ENCODE results near the gene FAM228B.
"Not testable (repeated sequence)": the region's sequence is repeated elsewhere in the genome, so short reads cannot be mapped to it uniquely, and the experiment has no call there.

The FAM228B gene

GRCh38 chr2:24162494-24162893 is 39.2 kb downstream of the FAM228B start:
- DNase-seq = no peak

DNA sequence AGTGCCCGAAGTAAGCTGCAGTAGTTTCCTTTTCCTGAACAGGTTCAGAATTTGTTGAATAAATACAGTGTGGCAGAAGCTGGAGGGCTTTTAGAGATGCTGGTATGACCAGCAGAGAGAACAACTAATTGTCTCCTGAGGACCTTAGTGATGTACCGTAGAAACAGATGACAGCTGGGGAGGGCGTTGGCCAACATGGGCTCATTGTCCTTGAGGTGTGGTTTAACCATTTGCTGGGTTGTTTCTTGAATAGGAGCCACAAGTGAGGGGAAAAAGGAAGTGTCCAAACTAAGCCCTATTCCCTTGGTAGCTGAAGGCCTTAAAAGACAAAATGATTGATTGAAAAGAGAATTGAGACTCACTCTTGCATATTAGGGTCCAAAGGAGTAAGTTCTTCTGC is 39.9 kb downstream of the FAM228B start:
- no peak for DNase-seq

- no peak for DNase-seq
Measured at GRCh38 chr2:24163601-24164000, 40.3 kb downstream of the FAM228B start.

GRCh38 chr2:24164416-24164973 is 41.2 kb downstream of the FAM228B start:
- DNase-seq = no peak

- no peak for DNase-seq
Measured at GRCh38 chr2:24169023-24169422, 45.8 kb downstream of the FAM228B start.

- DNase-seq = no peak
Measured at GRCh38 chr2:24174851-24175277, 51.6 kb downstream of the FAM228B start, which contains the start of gene FAM228A. TSS of gene FAM228A (plus strand) at chr2:24175053. CDS start at chr2:24175481, 428 bp downstream.

- no peak for DNase-seq
Measured at GRCh38 chr2:24175631-24176187, 52.4 kb downstream of the FAM228B start.

DNA sequence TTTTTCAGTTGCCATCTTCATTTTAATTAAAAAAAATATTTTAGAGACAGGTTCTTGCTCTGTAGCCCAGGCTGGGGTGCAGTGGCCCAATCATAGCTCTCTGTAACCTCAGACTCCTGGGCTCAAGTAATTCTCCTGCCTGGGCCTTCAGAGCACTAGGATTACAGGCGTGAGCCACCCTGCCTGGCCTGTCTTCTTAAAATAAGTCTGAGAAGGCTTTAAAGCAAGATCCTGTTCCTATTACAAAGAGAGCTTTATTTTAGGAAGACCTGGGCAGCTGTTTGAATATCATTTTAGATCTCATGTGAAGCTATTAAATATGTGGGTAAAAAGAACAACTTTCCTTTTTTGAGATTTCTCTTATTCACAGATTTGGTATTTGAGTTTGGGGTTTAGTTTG is 53.1 kb downstream of the FAM228B start:
- DNase-seq = no peak

GRCh38 chr2:24179683-24180082 is 56.4 kb downstream of the FAM228B start:
- DNase-seq = no peak

- DNase-seq = no peak
Measured at GRCh38 chr2:24181849-24182248, 58.6 kb downstream of the FAM228B start.

GRCh38 chr2:24182507-24182906 is 59.2 kb downstream of the FAM228B start:
- DNase-seq = no peak

GRCh38 chr2:24183366-24184069 is 60.2 kb downstream of the FAM228B start:
- no peak for DNase-seq

GRCh38 chr2:24189551-24189950 is 66.3 kb downstream of the FAM228B start:
- no peak for DNase-seq

GRCh38 chr2:24190503-24190902 is 67.2 kb downstream of the FAM228B start:
- DNase-seq = no peak

GRCh38 chr2:24191156-24191555 is 67.9 kb downstream of the FAM228B start:
- DNase-seq = no peak

GRCh38 chr2:24191848-24192247 is 68.6 kb downstream of the FAM228B start:
- DNase-seq = no peak

DNA sequence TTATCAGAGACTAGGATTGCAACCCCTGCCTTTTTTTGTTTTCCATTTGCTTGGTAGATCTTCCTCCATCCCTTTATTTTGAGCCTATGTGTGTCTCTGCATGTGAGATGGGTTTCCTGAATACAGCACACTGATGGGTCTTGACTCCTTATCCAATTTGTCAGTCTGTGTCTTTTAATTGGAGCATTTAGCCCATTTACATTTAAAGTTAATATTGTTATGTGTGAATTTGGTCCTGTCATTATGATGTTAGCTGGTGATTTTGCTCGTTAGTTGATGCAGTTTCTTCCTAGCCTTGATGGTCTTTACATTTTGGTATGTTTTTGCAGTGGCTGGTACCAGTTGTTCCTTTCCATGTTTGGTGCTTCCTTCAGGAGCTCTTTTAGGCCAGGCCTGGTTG is 73.9 kb downstream of the FAM228B start:
- not testable (repeated sequence) for DNase-seq

GRCh38 chr2:24199968-24200590 is 76.8 kb downstream of the FAM228B start:
- DNase-seq = no peak

GRCh38 chr2:24200799-24201198 is 77.5 kb downstream of the FAM228B start:
- DNase-seq = no peak

DNA sequence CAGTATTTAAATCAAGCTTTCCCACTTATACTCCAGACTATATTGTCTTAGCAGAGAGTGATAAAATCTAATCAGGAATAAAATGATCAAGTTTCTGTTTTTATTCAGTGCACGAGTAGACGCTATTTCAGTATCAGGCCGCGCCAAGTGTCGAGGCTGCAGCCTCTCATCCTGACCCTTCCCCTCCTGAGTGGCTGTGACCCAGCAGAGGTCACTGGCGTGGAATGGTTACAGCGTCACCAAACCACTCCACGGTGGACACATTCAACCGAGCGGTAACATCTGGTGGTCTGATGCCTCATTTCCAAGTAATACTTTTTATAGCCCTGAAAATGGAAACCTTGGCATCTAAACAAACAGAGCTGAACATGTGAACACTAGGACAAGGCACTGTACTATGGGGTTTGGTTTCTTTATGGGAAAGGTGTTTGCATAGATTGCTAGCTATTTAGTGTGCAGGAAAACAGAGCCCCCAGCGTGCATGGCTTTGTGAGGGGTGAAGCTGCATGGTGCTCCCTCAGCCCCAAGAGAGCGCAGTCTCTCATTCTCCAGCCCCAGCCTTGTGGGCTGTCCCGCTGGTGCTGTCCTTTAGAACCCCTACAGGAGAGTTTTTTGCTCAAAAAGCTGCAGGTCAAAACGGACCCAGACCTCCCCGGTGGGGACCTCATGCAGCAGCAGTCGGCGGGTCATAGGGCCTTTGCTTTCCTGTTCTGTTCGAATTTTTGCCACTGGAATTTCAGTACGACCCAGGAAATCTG is 79.9 kb downstream of the FAM228B start:
- DNase-seq = no peak

- no peak for DNase-seq
Measured at GRCh38 chr2:24203787-24204150, 80.5 kb downstream of the FAM228B start.

- no peak for DNase-seq
Measured at GRCh38 chr2:24204505-24204904, 81.2 kb downstream of the FAM228B start.

DNA sequence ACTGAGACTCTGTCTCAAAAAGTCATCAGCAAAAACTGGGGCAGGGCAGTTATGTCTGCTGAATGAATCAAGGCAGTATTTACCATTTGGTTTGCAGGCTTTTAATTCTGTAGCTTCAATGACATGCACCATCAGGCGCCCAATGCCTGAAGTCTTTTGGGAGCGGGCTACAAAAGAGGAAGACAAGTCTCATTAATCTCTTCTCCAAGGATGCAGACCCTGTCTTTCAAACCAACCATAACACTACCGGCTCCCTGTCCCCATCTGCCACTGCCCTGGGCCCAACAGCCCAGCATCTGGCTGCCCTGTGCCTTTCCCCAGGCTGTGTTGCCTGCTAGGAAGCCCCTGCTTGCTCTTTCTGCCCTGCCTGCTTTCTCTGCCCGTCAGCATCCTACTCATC is 81.9 kb downstream of the FAM228B start:
- no peak for DNase-seq
